Measurements from ENCODE around the gene TPRKB.
"Not testable (repeated sequence)": the region's sequence is repeated elsewhere in the genome, so short reads cannot be mapped to it uniquely, and the experiment has no call there.

TPRKB gene

DNA sequence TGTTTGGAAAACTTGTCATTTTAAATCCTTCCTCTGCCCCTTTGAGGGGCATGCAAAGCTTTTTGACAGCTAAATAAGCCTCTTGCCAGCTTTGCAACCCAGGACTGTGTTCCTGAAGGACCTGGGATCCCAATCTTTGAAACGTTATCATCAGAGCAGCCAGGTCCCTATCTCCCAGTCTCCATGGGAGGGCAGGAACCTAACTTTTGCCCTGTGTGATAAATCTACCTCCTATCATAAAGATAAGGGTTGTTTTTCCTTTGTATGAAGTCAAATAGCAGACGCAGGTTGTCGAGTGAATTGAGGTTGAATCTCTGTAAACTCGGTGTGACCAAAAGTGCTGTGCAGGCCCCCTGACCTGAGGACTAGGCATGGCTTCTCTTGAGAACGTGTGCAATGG, 30.1 kb downstream of the TPRKB start:
- Histone ChIP-seq H3K9ac (ENCODE audit: low read length) (no peak overlapping the region), H3K4me1 (ENCODE audit: control insufficient read depth, insufficient read depth, low read length) (peaks cover 6% of the 10 kb centered on the region), H3K27me3 (ENCODE audit: control insufficient read depth, insufficient read depth, low read length) (no peaks in the 10 kb centered on the region), H3K4me3 (ENCODE audit: low read length) (no peak overlapping the region), H3K36me3 (ENCODE audit: control insufficient read depth, insufficient read depth, low read length) (no peaks in the 10 kb centered on the region), H3K9me3 (ENCODE audit: control insufficient read depth, low read length) (no peaks in the 10 kb centered on the region)

DNA sequence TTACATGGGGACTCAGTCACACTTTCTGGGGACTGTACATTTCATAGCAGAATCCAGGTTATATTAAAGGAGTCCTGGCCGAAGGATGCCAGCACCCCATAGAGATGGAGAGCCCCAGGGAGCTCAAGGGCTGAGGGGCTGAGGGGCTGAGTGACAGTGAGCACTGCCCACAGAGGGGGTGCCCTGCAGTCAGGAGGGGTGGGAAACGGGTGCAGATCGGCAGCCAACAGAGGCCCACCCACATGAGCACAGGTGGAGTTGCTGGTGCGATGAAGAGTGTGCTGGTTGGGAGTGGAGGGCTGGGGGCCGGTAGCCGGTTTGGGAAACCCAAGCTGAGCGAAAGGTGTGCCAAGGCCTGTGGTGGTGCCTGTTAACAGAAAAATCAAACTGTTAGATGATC, 32.1 kb downstream of the TPRKB start:
- Histone ChIP-seq H3K4me3 (ENCODE audit: low read length) (no peak overlapping the region), H3K27me3 (ENCODE audit: control insufficient read depth, insufficient read depth, low read length) (no peaks in the 10 kb centered on the region), H3K9me3 (ENCODE audit: control insufficient read depth, low read length) (no peaks in the 10 kb centered on the region), H3K4me1 (ENCODE audit: control insufficient read depth, insufficient read depth, low read length) (peaks cover 25% of the 10 kb centered on the region), H3K36me3 (ENCODE audit: control insufficient read depth, insufficient read depth, low read length) (no peaks in the 10 kb centered on the region), H3K9ac (ENCODE audit: low read length) (no peak overlapping the region)

DNA sequence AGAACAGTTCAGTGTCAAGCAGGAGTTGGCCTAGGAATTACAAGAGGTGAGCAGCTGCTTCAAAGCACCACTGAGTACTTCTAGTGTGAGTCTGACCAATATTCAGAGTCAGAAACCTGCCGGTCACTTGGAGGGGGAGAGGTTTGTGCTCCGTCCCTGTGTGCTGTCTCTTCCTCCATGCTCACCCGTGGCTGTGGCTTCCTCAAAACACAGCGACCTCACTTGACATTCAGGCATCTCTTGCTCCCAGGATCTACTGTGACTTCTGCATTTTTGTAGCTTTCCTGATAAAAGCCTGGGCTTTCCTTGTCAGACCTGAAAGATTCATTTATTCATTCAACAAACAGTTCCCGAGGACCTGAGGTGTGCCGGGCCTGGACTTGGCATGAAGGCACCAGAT, 32.9 kb downstream of the TPRKB start:
- no peak overlapping the region for H3K9ac ChIP-seq (ENCODE audit: low read length)
- H3K4me3 ChIP-seq (ENCODE audit: low read length), result no peak overlapping the region
- no peaks in the 10 kb centered on the region for H3K9me3 ChIP-seq (ENCODE audit: control insufficient read depth, low read length)
- no peaks in the 10 kb centered on the region for H3K27me3 ChIP-seq (ENCODE audit: control insufficient read depth, insufficient read depth, low read length)
- H3K36me3 ChIP-seq (ENCODE audit: control insufficient read depth, insufficient read depth, low read length), result no peaks in the 10 kb centered on the region
- H3K4me1 ChIP-seq (ENCODE audit: control insufficient read depth, insufficient read depth, low read length), result peaks cover 31% of the 10 kb centered on the region

DNA sequence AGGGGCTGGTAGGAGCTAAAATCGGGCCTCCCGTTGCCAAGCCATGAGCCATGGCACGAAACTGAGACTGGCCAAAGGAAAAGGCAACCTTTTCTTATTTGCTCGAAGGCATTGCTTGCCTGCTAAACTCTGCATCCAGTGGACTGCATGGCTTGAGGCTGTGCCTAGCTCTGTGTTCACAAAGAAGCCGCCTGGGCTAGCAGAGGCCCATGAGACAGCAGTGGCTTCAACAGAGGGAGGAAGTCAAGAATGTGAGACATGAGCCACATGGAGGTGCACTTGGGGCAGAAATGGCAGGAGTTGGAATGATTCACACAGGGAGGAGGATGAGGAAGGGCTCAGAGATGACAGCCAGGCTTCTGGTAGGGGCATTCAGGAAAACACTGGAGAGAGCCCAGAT, 33.5 kb downstream of the TPRKB start:
- H3K27me3 ChIP-seq (ENCODE audit: control insufficient read depth, insufficient read depth, low read length), result no peaks in the 10 kb centered on the region
- no peak overlapping the region for H3K4me3 ChIP-seq (ENCODE audit: low read length)
- no peaks in the 10 kb centered on the region for H3K36me3 ChIP-seq (ENCODE audit: control insufficient read depth, insufficient read depth, low read length)
- no peak overlapping the region for H3K9ac ChIP-seq (ENCODE audit: low read length)
- peaks cover 31% of the 10 kb centered on the region for H3K4me1 ChIP-seq (ENCODE audit: control insufficient read depth, insufficient read depth, low read length)
- H3K9me3 ChIP-seq (ENCODE audit: control insufficient read depth, low read length), result no peaks in the 10 kb centered on the region

DNA sequence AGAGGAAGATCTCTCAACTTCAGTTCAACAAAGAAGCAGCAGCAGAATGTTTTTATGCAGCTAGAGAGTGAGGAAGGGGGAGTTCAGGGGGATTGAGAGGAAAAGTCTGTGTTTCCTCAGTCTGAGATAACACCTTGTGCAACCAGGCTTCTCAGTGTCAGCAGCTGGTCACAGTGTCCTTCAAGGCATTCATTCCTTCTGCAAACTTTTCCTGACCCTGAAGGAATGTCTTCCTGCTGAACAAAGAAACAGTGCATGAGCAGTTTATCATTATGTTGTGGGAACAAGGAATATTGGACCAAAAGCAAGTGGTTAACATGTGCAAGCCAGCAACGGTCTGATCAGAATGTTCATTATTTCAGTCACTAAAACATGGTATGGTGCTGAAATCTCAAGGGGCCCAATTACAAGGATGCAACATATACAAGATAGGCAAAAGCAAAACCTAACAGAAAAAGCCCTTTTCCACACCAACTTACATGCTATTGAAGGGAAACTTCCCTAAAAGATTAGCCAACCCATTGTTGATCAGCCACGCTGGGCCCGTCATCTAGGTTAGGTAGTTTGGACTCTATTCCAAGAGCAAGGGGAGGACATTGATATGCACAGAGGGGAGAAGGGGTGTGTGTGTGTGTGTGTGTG, 34.2 kb downstream of the TPRKB start:
- peaks cover 31% of the 10 kb centered on the region for H3K4me1 ChIP-seq (ENCODE audit: control insufficient read depth, insufficient read depth, low read length)

DNA sequence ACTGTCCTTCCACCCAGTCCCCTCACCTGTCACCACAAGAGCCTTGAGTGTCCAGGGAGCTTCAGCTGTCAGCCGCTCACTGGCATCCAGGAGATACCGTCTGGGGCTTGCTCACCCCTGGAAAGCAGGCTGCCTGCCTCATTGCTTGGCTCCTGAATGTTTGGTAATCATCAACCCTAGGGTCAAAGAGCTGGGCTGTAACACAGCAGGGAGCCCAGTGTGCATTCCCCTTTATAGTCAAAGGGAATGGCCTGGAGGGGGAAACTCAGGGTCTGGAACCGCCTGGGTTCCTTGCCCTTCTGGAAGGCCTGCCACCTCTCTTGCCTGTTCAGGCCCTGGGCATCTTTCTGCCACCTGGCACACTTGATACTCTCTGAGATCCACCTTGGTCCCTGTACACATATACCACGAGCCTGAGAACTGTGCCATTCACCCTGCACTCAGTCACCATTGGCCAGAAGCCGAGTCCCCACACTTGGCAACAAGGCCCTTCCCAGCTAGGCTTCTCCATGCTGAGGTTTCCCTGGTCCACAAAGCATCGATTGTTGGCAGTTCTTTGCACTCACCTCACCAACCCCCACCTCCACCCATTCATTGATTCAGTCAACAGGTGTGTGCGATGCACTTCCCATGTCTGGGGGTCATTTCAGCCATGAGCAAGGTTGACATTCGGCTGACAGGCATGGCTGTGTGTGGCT, 35.0 kb downstream of the TPRKB start:
- Histone ChIP-seq H3K36me3 (ENCODE audit: control insufficient read depth, insufficient read depth, low read length) (no peaks in the 10 kb centered on the region), H3K4me3 (ENCODE audit: low read length) (no peak overlapping the region), H3K4me1 (ENCODE audit: control insufficient read depth, insufficient read depth, low read length) (peaks cover 31% of the 10 kb centered on the region), H3K9me3 (ENCODE audit: control insufficient read depth, low read length) (no peaks in the 10 kb centered on the region), H3K27me3 (ENCODE audit: control insufficient read depth, insufficient read depth, low read length) (no peaks in the 10 kb centered on the region), H3K9ac (ENCODE audit: low read length) (no peak overlapping the region)

More for the DNA sequence above, 34.2 kb downstream of the TPRKB start:
- not testable (repeated sequence) for H3K4me3 ChIP-seq (ENCODE audit: low read length); H3K27me3 ChIP-seq (ENCODE audit: control insufficient read depth, insufficient read depth, low read length); H3K36me3 ChIP-seq (ENCODE audit: control insufficient read depth, insufficient read depth, low read length); H3K9ac ChIP-seq (ENCODE audit: low read length); H3K9me3 ChIP-seq (ENCODE audit: control insufficient read depth, low read length)

DNA sequence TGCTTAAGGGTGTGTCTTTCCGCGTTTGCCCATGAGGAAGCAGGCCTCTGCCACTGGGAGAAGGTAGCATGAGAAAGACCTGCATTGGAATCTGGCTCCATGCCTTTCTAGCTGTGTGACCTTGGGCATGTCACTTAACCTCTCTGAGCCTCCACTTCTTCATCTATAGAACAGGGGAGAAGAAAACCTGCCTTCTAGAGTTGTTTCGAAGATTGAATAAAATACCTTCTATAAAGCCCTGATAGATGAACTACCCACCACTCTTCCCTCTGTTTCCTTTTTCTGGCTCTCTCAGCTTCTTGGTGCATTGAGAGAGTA, 35.7 kb downstream of the TPRKB start:
- H3K36me3 ChIP-seq (ENCODE audit: control insufficient read depth, insufficient read depth, low read length); H3K9ac ChIP-seq (ENCODE audit: low read length); H3K27me3 ChIP-seq (ENCODE audit: control insufficient read depth, insufficient read depth, low read length); H3K9me3 ChIP-seq (ENCODE audit: control insufficient read depth, low read length); H3K4me3 ChIP-seq (ENCODE audit: low read length): not testable (repeated sequence)
- peaks cover 31% of the 10 kb centered on the region for H3K4me1 ChIP-seq (ENCODE audit: control insufficient read depth, insufficient read depth, low read length)

DNA sequence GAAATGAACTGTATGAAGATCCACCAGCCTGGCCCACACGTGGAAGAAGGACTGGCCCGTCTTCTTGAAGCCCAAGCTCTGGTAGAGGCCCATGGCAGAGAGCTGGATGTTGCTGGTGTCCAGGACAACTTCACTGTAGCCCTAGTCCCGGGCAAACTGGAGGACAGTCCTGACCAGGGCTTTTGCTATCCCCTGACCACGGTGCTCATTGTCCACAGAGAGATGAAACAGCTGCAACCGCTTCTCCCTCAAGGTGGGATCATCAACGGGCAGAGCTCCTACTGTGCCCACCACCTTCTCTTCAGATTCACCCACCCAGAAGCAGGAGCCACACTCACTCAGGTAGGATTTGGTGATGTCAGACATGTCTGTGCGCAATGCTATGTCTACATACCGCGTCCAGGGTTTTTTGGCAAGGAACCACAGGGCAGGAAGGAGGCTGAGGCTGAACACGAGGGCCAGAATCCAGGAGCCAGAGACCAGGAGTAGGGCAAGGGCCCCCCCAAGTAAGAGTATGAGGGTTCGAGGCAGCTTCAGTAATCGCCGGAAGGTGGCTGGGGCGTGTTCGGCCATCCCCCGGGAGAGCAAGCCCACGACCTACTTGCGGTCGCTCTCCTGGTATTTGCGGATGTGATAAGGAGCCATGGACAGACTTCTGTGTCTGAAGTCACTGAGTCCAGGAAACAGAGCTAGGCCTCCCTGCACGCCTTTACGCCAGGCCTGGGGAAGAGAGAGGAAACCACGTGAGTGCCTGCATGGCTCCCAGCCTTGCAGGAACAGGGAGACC, 36.3 kb downstream of the TPRKB start:
- Histone ChIP-seq H3K36me3 (ENCODE audit: control insufficient read depth, insufficient read depth, low read length) (no peaks in the 10 kb centered on the region), H3K27me3 (ENCODE audit: control insufficient read depth, insufficient read depth, low read length) (no peaks in the 10 kb centered on the region), H3K9ac (ENCODE audit: low read length) (no peak overlapping the region), H3K9me3 (ENCODE audit: control insufficient read depth, low read length) (no peaks in the 10 kb centered on the region), H3K4me1 (ENCODE audit: control insufficient read depth, insufficient read depth, low read length) (peaks cover 31% of the 10 kb centered on the region), H3K4me3 (ENCODE audit: low read length) (no peak overlapping the region)

DNA sequence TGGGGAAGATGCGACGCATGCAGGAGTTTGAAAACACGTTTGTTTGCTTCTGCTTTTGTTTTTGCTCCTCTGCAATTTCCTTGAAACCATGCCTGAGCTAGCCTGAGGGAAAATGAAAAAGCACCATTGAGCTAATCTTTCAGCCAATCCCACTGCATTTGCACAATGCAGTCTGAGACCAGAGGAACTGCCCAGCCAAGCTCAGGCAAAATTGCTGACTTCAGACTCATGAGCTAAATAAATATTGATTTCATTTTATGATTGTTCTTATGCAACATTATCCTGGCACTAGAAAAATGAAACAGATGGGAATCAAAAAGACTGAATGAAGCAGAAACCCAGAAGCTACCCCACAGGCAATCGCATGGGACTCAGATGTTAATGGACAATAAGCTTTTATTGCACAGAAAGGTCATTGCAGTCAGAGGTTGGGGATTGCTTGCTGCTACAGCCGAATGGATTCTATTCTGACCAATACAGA, 37.0 kb downstream of the TPRKB start:
- H3K4me1 ChIP-seq (ENCODE audit: control insufficient read depth, insufficient read depth, low read length), result peaks cover 31% of the 10 kb centered on the region

DNA sequence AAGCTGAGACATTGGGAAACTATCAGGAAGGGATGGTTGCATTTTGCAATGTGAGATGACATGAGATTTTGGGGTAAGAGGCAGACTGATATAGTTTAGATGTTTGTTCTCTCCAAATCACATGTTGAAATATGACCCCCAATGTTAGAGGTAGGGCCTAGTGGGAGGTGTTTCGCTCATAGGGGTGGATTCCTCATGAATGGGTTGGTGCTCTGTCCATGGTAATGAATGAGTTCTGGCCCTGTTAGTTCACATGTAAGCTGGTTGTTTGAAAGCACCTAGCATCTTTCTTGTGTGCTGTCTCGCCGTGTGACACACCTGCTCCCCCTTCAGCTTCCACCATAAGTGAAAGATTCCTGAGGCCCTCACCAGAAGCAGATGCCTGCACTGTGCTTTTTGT, 37.7 kb downstream of the TPRKB start:
- Histone ChIP-seq H3K9ac (ENCODE audit: low read length) (no peak overlapping the region), H3K4me3 (ENCODE audit: low read length) (no peak overlapping the region), H3K9me3 (ENCODE audit: control insufficient read depth, low read length) (no peaks in the 10 kb centered on the region), H3K36me3 (ENCODE audit: control insufficient read depth, insufficient read depth, low read length) (no peaks in the 10 kb centered on the region), H3K27me3 (ENCODE audit: control insufficient read depth, insufficient read depth, low read length) (no peaks in the 10 kb centered on the region), H3K4me1 (ENCODE audit: control insufficient read depth, insufficient read depth, low read length) (peaks cover 31% of the 10 kb centered on the region)

More for the DNA sequence above, 37.0 kb downstream of the TPRKB start:
- no peaks in the 10 kb centered on the region for H3K9me3 ChIP-seq (ENCODE audit: control insufficient read depth, low read length)
- H3K27me3 ChIP-seq (ENCODE audit: control insufficient read depth, insufficient read depth, low read length), result no peaks in the 10 kb centered on the region
- no peaks in the 10 kb centered on the region for H3K36me3 ChIP-seq (ENCODE audit: control insufficient read depth, insufficient read depth, low read length)
- no peak overlapping the region for H3K9ac ChIP-seq (ENCODE audit: low read length)
- H3K4me3 ChIP-seq (ENCODE audit: low read length), result no peak overlapping the region

DNA sequence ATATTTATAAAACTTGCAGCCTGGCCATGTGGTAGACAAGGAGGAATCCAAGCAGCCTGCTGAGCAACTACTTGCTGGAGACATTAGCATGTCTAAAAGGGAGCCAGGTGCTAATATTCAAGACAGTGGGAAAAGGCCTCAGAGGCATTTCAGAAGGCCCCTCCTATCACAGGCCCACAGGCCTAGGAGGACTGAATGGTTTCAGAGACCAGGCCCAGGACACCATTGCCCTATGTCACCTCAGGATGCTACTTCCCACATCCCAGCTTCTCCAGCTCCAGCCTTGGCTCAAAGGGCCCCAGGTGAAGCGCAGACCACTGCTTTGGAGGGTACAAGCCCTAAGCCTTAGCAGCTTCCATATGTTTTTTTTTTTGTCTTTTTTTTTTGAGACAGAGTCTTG, 39.0 kb downstream of the TPRKB start:
- Histone ChIP-seq H3K27me3 (ENCODE audit: control insufficient read depth, insufficient read depth, low read length) (no peaks in the 10 kb centered on the region), H3K36me3 (ENCODE audit: control insufficient read depth, insufficient read depth, low read length) (no peaks in the 10 kb centered on the region), H3K9ac (ENCODE audit: low read length) (no peak overlapping the region), H3K9me3 (ENCODE audit: control insufficient read depth, low read length) (no peaks in the 10 kb centered on the region), H3K4me1 (ENCODE audit: control insufficient read depth, insufficient read depth, low read length) (peaks cover 31% of the 10 kb centered on the region), H3K4me3 (ENCODE audit: low read length) (no peak overlapping the region)

DNA sequence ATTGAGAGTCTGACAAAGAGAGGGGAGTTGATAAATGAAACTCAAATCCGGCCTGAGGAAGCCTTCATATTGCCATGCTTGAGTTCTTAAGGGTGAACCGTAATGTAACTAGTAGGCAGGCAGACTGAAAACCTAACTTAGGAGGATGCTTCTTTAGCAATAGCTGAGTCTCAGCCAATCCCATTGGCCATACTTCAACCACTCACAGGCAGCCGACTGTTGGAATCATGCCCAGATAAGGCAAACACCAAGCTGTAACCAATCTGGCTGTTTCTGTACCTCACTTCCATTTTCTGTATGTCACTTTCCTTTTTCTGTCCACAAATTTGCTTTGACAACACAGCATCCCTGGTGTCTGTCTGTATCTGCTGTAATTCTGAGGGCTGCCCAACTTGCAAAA, 39.5 kb downstream of the TPRKB start:
- no peak overlapping the region for H3K4me3 ChIP-seq (ENCODE audit: low read length)
- peaks cover 30% of the 10 kb centered on the region for H3K4me1 ChIP-seq (ENCODE audit: control insufficient read depth, insufficient read depth, low read length)
- no peaks in the 10 kb centered on the region for H3K9me3 ChIP-seq (ENCODE audit: control insufficient read depth, low read length)
- H3K9ac ChIP-seq (ENCODE audit: low read length), result no peak overlapping the region
- H3K36me3 ChIP-seq (ENCODE audit: control insufficient read depth, insufficient read depth, low read length), result no peaks in the 10 kb centered on the region
- H3K27me3 ChIP-seq (ENCODE audit: control insufficient read depth, insufficient read depth, low read length), result no peaks in the 10 kb centered on the region
